Endothelial cell of umbilical vein (primary cell): Measurements from ENCODE around the gene NANS. TPM values are rescaled to one million over a fixed set of nuclear protein-coding genes. Genes with fewer than 3 reads are reported as not detected.

Source experiments
- BruUV-seq: library from RNA; stranded (reverse); fragments of 400-500 nt; replicated peaks from 2 replicates; lab custom pipeline; 2021; lab: Mats Ljungman, UMichigan
- CTCF ChIA-PET: fragments of 300-600, 350-600 bp; sonication (Branson Sonifier 250); formaldehyde crosslinking; loops from one replicate; lab custom pipeline; 2021; ENCODE audit warnings: antibody characterized with exemption, inconsistent platforms; lab: Charles Lee
- POLR2A ChIA-PET: fragments of 300-600, 350-600 bp; sonication (Branson Sonifier 250); formaldehyde crosslinking; loops from one replicate; lab custom pipeline; 2021; ENCODE audit warnings: antibody characterized with exemption, inconsistent platforms; lab: Charles Lee
- DNase-seq: peaks from one replicate; pipeline ENCODE4 v3.0.0-alpha.2; 2011; ENCODE audit warnings: low read depth, low spot score
- FAIRE-seq: peaks from 2 replicates; lab custom pipeline; 2011; peaks lifted over from hg19 to GRCh38; lab: Jason Lieb, UNC
- H2AFZ ChIP-seq: 2 replicates; pipeline ENCODE4 v1.6.0; 2012; ENCODE audit warnings: low read depth, low read length, control low read depth, inconsistent platforms
- H3K27ac ChIP-seq: 2 replicates; pipeline ENCODE4 v1.5.1; 2011; ENCODE audit warnings: low read depth, mild to moderate bottlenecking, control low read depth, low read length, moderate library complexity; ENCODE audit not compliant: insufficient read depth
- H3K27me3 ChIP-seq, 2 experiments: 2 replicates each; pipeline versions ENCODE4 v1.6.0 to v1.6.1; 2011; ENCODE audit warnings: low read length in 2 of 2, mixed read lengths in 1 of 2; ENCODE audit not compliant: control insufficient read depth in 2 of 2, insufficient read depth in 2 of 2
- H3K36me3 ChIP-seq, 2 experiments: 2 replicates in 1 of 2; 3 replicates in 1 of 2; pipeline ENCODE4 v1.5.1; 2011; ENCODE audit warnings: low read length in 2 of 2, mild to moderate bottlenecking in 1 of 2, moderate library complexity in 1 of 2; ENCODE audit not compliant: control insufficient read depth in 2 of 2, insufficient read depth in 2 of 2; ENCODE audit errors: extremely low read depth in 1 of 2
- H3K4me1 ChIP-seq: 3 replicates; pipeline ENCODE4 v1.5.1; 2011; ENCODE audit warnings: mild to moderate bottlenecking, low read length; ENCODE audit not compliant: control insufficient read depth, insufficient read depth; ENCODE audit errors: extremely low read depth
- H3K4me2 ChIP-seq: 2 replicates; pipeline ENCODE4 v1.6.1; 2011; ENCODE audit warnings: low read length, control low read depth, mixed read lengths; ENCODE audit not compliant: insufficient read depth
- H3K4me3 ChIP-seq, 3 experiments: fragments of 200-600 bp in 1 of 3; sonication (generic), shearing (Covaris generic) in 1 of 3; replicated peaks in 1 of 3; 2 replicates each; pipeline ENCODE4 v1.5.1; 2011 to 2016; ENCODE audit warnings: control low read depth in 3 of 3, low read length in 3 of 3, mild to moderate bottlenecking in 2 of 3, inconsistent platforms in 1 of 3, low read depth in 1 of 3, moderate library complexity in 1 of 3; ENCODE audit not compliant: insufficient read depth in 1 of 3
- H3K79me2 ChIP-seq: 2 replicates; pipeline ENCODE4 v1.6.0; 2012; ENCODE audit warnings: low read length, inconsistent platforms; ENCODE audit not compliant: control insufficient read depth, insufficient read depth
- H3K9ac ChIP-seq: replicated peaks from 2 replicates; pipeline ENCODE3; 2011; ENCODE audit warnings: low read length, control low read depth; ENCODE audit not compliant: insufficient read depth; ENCODE audit errors: extremely low read depth
- H3K9me1 ChIP-seq: replicated peaks from 3 replicates; pipeline ENCODE4 v1.6.0; 2011; ENCODE audit warnings: mild to moderate bottlenecking, low read length; ENCODE audit not compliant: control insufficient read depth, insufficient read depth; ENCODE audit errors: extremely low read depth
- H3K9me3 ChIP-seq: replicated peaks from 2 replicates; pipeline ENCODE4 v1.5.1; 2012; ENCODE audit warnings: low read length, inconsistent platforms; ENCODE audit not compliant: control insufficient read depth, insufficient read depth
- H4K20me1 ChIP-seq: replicated peaks from 2 replicates; pipeline ENCODE3; 2011; ENCODE audit warnings: mild to moderate bottlenecking, low read length; ENCODE audit not compliant: control insufficient read depth, insufficient read depth; ENCODE audit errors: extremely low read depth
- EZH2 ChIP-seq: IDR thresholded peaks from 2 replicates; pipeline ENCODE4 v1.6.1; 2012; ENCODE audit warnings: borderline replicate concordance, low read depth, mild to moderate bottlenecking, moderate library complexity, low read length, inconsistent platforms; ENCODE audit not compliant: severe bottlenecking
- FOS ChIP-seq: IDR thresholded peaks from 2 replicates; pipeline ENCODE4 v1.6.1; 2011; ENCODE audit warnings: mild to moderate bottlenecking, low read length, moderate library complexity, borderline replicate concordance; ENCODE audit not compliant: insufficient read depth
- GATA2 ChIP-seq: IDR thresholded peaks from 2 replicates; pipeline ENCODE4 v1.7.0; 2011; ENCODE audit warnings: low read depth, mild to moderate bottlenecking, moderate library complexity, mixed read lengths, low read length; ENCODE audit not compliant: insufficient read length, insufficient read depth
- JUN ChIP-seq: IDR thresholded peaks from 2 replicates; pipeline ENCODE4 v1.6.1; 2011; ENCODE audit warnings: borderline replicate concordance, low read depth; ENCODE audit not compliant: insufficient read length, insufficient read depth
- MYC ChIP-seq: IDR thresholded peaks from one replicate; pipeline ENCODE4 v1.6.1; 2011; ENCODE audit warnings: mild to moderate bottlenecking, low read depth, low read length
- POLR2A ChIP-seq: IDR thresholded peaks from 2 replicates; pipeline ENCODE4 v1.6.1; 2012; ENCODE audit warnings: low read depth, mild to moderate bottlenecking, control low read depth, low read length
- POLR2AphosphoS5 ChIP-seq: IDR thresholded peaks from 2 replicates; pipeline ENCODE4 v1.6.1; 2012; ENCODE audit warnings: low read depth, mild to moderate bottlenecking, control low read depth, low read length, moderate library complexity; ENCODE audit not compliant: insufficient read depth
- dilution Hi-C: fragments of 300-500 bp; cut with MboI; formaldehyde crosslinking; loops from one replicate; pipeline ENCODE4 v1.15.0; 2019; ENCODE audit warnings: low sequenced_read_pairs; ENCODE audit not compliant: extremely low pct_ligation_motif_present
- intact Hi-C: fragments of 100-400 bp; cut with micrococcal nuclease; formaldehyde crosslinking; loops from one replicate; pipeline ENCODE4 v1.10.0; 2022
- polyA plus RNA-seq, 4 experiments: library from polyadenylated mRNA; depleted of rRNA in 3 of 4; stranded (reverse) in 3 of 4; unstranded in 1 of 4; fragments of >200 nt; gene quantifications; 2 replicates each; pipeline versions ENCODE4 v1.2.1 to v1.2.3, GENCODE V29; 2011 to 2012; ENCODE audit warnings: missing spikeins in 1 of 4
- total RNA-seq: library from RNA; stranded (reverse); gene quantifications from 2 replicates; pipeline ENCODE4 v1.2.3, GENCODE V29; 2021
- TF ChIP-seq, protein P1 (sequence below): IDR thresholded peaks from 2 replicates; pipeline ENCODE4 v1.6.1; 2011; ENCODE audit not compliant: insufficient read depth, insufficient read length
- TF ChIP-seq, protein P2 (sequence below), 2 donors: IDR thresholded peaks; 1 replicate in 1 of 2; 2 replicates in 1 of 2; pipeline ENCODE4 v1.5.1; 2011; ENCODE audit warnings: low read length in 2 of 2, mild to moderate bottlenecking in 2 of 2, moderate library complexity in 2 of 2, control low read depth in 1 of 2, inconsistent platforms in 1 of 2, low read depth in 1 of 2; ENCODE audit not compliant: insufficient read depth in 1 of 2; ENCODE audit errors: extremely low read depth in 1 of 2

The NANS gene
- total and polyA plus RNA-seq, 2 donors (not counting 3 experiments of a cell fraction or from before 2014, with no cell fraction given), result 85.1 to 108 TPM

GRCh38 chr9:98016137-98016680 is 40.3 kb upstream of the NANS start:
- H3K9ac ChIP-seq, result no peak overlapping the region
- peaks cover under 1% of the 10 kb centered on the region for H3K4me1 ChIP-seq
- TF ChIP-seq JUN (no peak), FOS (no peak), EZH2 (no peak), MYC (no peak), POLR2A (no peak), POLR2AphosphoS5 (no peak), GATA2 (no peak)
- TF ChIP-seq, protein P1, sequence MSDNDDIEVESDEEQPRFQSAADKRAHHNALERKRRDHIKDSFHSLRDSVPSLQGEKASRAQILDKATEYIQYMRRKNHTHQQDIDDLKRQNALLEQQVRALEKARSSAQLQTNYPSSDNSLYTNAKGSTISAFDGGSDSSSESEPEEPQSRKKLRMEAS, result no peak
- TF ChIP-seq, protein P2, sequence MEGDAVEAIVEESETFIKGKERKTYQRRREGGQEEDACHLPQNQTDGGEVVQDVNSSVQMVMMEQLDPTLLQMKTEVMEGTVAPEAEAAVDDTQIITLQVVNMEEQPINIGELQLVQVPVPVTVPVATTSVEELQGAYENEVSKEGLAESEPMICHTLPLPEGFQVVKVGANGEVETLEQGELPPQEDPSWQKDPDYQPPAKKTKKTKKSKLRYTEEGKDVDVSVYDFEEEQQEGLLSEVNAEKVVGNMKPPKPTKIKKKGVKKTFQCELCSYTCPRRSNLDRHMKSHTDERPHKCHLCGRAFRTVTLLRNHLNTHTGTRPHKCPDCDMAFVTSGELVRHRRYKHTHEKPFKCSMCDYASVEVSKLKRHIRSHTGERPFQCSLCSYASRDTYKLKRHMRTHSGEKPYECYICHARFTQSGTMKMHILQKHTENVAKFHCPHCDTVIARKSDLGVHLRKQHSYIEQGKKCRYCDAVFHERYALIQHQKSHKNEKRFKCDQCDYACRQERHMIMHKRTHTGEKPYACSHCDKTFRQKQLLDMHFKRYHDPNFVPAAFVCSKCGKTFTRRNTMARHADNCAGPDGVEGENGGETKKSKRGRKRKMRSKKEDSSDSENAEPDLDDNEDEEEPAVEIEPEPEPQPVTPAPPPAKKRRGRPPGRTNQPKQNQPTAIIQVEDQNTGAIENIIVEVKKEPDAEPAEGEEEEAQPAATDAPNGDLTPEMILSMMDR (IDR thresholded peaks at IDR 0.05; ENCODE audit: extremely low read depth in 1 of 2, insufficient read depth in 1 of 2, low read depth in 1 of 2, low read length in 2 of 2), result no peak
- H3K4me3 ChIP-seq, result no peak overlapping the region
- no peak overlapping the region for H3K4me2 ChIP-seq
- no peaks in the 10 kb centered on the region for H3K9me3 ChIP-seq
- no peaks in the 10 kb centered on the region for H3K27me3 ChIP-seq
- H2AFZ ChIP-seq, result no peak overlapping the region
- peaks cover 16 to 25% of the 10 kb centered on the region in 2 experiments for H3K36me3 ChIP-seq
- DNase-seq (no peak), FAIRE-seq (no peak)
- BruUV-seq, result no TSS peak
- intact Hi-C loops, result no loop called here
- ChIA-PET POLR2A (no interaction called here), CTCF (interaction anchor here (1.0 kb wide), 1 partner anchor 19 kb away, joined by 7 read pairs; no protein-coding TSS in a partner anchor)
- H3K9me1 ChIP-seq, result no peaks in the 10 kb centered on the region
- peaks cover 6% of the 10 kb centered on the region for H3K79me2 ChIP-seq
- no peaks in the 10 kb centered on the region for H4K20me1 ChIP-seq
- no peak overlapping the region for H3K27ac ChIP-seq
- dilution Hi-C loops, result no loop called here
